ENCODE data around the gene SLC37A1.

The SLC37A1 gene

DNA sequence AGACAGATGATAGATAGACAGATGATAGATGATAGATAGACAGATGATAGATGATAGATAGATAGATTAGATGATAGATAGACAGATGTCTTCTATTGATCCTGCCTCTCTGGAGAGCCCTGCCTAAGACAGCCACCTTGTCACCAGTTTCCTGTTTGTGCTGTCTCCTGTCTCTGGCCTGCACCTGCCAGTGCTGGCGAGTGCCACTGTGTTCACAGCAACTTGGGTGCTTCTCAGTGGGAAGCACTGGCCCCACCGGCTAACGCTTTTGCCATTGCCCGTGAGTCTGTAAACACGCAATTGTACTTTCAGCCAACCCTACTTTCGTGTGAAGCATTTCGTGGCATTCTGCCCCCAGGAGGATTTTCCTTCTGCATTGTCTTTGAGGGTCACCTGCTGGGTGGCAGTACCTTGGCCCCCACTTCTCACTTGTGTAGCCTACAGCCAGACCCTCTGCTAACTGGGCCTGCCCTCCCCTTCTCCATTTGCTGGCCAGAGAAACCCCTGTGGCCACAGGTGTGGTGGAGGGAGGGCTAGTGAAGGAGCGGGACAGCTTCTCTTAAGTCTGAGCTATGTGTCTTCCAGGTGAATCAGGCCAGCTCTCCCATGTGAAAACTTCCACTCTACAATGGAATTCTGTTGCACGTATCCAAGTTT is 116.4 kb downstream of the SLC37A1 start:
- in situ Hi-C loops (cut with MboI; ENCODE audit: low sequenced_read_pairs): no loop called here

DNA sequence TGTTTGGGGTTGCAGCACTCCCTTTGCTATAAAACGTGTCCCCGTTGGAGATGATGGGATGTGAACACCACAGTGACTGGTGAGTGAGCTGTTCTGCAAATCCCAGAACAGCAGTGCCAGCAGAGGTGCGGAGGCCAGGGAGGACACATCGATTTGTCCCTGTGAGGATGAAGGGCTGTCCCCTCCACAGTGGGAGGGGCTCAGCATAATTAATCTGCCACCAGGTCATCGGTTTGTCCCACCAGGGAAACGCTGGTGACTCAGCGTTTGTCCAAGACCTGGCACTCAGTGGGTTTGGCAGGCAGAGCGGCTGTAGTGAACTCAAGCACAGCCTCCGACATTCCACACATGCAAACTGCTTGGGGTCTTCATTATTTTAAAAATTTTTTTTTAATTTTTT is 117.0 kb downstream of the SLC37A1 start:
- in situ Hi-C loops (cut with MboI; ENCODE audit: low sequenced_read_pairs): no loop called here
